Osteocyte (in vitro differentiated cells): ENCODE results near the gene ALDH4A1. TPM values are rescaled to one million over a fixed set of nuclear protein-coding genes. Genes with fewer than 3 reads are reported as not detected.

Source experiments
- DNase-seq: peaks from one replicate; pipeline ENCODE4 v3.0.0; 2021; ENCODE audit warnings: mixed read lengths; ENCODE audit not compliant: unreplicated experiment; ENCODE audit errors: extremely low spot score
- H3K27ac Mint-ChIP-seq: one replicate; pipeline ENCODE4 v1.8.0; 2021; ENCODE audit warnings: mild to moderate bottlenecking, mixed read lengths; ENCODE audit not compliant: unreplicated experiment
- H3K27me3 Mint-ChIP-seq: one replicate; pipeline ENCODE4 v1.8.0; 2021; ENCODE audit warnings: mixed read lengths; ENCODE audit not compliant: unreplicated experiment
- H3K36me3 Mint-ChIP-seq: one replicate; pipeline ENCODE4 v1.8.0; 2021; ENCODE audit warnings: mixed read lengths; ENCODE audit not compliant: unreplicated experiment
- H3K4me1 Mint-ChIP-seq: one replicate; pipeline ENCODE4 v1.8.0; 2021; ENCODE audit warnings: mixed read lengths; ENCODE audit not compliant: unreplicated experiment
- H3K4me3 Mint-ChIP-seq: one replicate; pipeline ENCODE4 v1.8.0; 2021; ENCODE audit warnings: mild to moderate bottlenecking, moderate library complexity, mixed read lengths; ENCODE audit not compliant: unreplicated experiment
- H3K9me3 Mint-ChIP-seq: one replicate; pipeline ENCODE4 v1.8.0; 2021; ENCODE audit warnings: mixed read lengths; ENCODE audit not compliant: unreplicated experiment
- total RNA-seq: library from RNA; stranded (reverse); gene quantifications from 2 replicates; pipeline ENCODE4 v1.2.1, GENCODE V29; 2021
- TF ChIP-seq, protein P1 (sequence below): fragments of 200-600 bp; sonication (generic); IDR thresholded peaks from 2 replicates; pipeline ENCODE4 v1.5.0; 2021; ENCODE audit warnings: antibody characterized with exemption, mild to moderate bottlenecking, moderate library complexity

The ALDH4A1 gene
- total RNA-seq, 1 donor from 2014 or later, result 13.8 TPM

DNA sequence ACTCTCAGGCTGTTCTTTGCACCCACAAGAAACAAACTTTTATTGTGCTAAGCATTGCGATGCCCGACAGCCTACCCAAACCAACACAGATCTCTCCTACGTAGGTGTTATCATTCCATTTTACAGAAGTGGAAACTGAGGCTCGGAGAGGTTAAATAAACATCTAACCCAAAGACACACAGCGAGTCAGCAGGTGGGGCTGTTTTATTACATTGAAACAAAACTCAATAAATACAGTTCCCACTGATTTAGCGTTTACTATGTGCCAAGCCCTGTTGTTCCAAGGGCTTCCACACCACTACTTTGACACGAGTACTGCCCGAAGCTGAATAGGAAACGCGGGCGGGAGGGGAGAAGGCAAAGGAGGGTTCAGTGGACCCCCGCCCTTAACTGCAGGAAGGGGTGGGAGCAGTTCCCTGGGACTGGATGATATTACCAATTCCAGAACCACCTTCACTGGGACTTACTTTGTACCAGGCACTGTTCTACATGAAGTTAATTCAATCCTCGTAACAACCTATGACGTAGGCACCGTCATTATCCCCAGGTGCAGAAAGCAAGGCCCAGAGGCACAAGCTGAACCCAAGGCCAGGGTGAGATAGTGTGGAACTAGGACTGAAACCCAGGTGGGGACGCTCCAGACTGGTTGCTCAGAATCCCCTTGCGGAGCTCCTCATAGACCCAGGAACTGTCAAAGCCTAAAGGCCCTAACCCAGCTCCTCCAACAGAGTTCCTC, 19.3 kb upstream of the ALDH4A1 start:
- Mint-ChIP-seq H3K4me1 (peaks cover 42% of the 10 kb centered on the region), H3K4me3 (no peak overlapping the region)
- DNase-seq, result no peak

DNA sequence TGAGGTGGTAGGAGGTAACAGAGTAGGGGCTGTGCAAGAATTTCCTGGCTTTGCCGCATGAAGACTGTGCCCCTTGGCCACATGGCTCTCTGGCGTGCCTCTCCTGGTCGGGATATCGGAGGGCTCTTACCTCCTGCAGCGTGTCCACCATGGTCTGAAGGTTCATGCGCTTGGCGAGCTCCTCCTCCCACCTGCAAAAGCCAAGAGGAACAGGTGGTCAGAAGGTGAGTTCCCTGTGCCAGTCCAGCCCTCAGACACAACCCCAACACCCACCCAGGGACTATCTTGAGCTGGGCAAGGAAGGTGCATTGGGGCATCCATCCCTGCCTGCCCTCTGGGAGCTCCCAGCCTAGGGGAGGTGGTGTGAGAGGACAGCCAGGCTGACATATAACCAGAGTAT, 18.6 kb upstream of the ALDH4A1 start:
- H3K27me3 Mint-ChIP-seq, result no peaks in the 10 kb centered on the region
- peaks cover 36% of the 10 kb centered on the region for H3K4me1 Mint-ChIP-seq
- H3K36me3 Mint-ChIP-seq, result peaks cover 3% of the 10 kb centered on the region
- no peak overlapping the region for H3K27ac Mint-ChIP-seq
- no peak overlapping the region for H3K4me3 Mint-ChIP-seq
- DNase-seq, result no peak
- TF ChIP-seq, protein P1, sequence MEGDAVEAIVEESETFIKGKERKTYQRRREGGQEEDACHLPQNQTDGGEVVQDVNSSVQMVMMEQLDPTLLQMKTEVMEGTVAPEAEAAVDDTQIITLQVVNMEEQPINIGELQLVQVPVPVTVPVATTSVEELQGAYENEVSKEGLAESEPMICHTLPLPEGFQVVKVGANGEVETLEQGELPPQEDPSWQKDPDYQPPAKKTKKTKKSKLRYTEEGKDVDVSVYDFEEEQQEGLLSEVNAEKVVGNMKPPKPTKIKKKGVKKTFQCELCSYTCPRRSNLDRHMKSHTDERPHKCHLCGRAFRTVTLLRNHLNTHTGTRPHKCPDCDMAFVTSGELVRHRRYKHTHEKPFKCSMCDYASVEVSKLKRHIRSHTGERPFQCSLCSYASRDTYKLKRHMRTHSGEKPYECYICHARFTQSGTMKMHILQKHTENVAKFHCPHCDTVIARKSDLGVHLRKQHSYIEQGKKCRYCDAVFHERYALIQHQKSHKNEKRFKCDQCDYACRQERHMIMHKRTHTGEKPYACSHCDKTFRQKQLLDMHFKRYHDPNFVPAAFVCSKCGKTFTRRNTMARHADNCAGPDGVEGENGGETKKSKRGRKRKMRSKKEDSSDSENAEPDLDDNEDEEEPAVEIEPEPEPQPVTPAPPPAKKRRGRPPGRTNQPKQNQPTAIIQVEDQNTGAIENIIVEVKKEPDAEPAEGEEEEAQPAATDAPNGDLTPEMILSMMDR, result no peak
- no peaks in the 10 kb centered on the region for H3K9me3 Mint-ChIP-seq

More for the DNA sequence above, 19.3 kb upstream of the ALDH4A1 start:
- H3K27ac Mint-ChIP-seq, result peak overlapping the region; percentile 90
- H3K9me3 Mint-ChIP-seq, result no peaks in the 10 kb centered on the region
- H3K27me3 Mint-ChIP-seq, result no peaks in the 10 kb centered on the region
- TF ChIP-seq, protein P1, result peak; percentile 22
- H3K36me3 Mint-ChIP-seq, result peaks cover 3% of the 10 kb centered on the region

DNA sequence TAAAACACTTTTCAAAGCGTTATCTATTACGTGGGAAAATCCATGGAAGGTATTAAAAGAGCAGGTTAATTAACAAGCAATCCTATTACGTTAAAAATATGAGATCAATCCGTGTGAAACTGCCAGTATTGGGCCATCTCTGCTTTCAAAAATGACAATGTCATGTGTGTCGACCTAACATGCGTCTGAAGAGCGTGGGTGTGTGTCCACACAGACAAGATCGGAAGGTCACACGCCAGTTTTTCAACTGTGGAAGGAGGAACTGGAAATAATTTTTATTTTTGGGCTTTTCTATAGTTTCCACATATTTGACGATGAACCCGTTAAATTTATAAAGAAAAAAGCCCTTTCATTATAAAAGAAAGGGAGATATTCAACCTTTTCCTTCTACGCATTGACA, 17.6 kb upstream of the ALDH4A1 start:
- TF ChIP-seq, protein P1, result no peak
- Mint-ChIP-seq H3K27ac (no peak overlapping the region), H3K4me1 (peaks cover 34% of the 10 kb centered on the region), H3K36me3 (peaks cover 3% of the 10 kb centered on the region), H3K9me3 (no peaks in the 10 kb centered on the region), H3K27me3 (no peaks in the 10 kb centered on the region), H3K4me3 (no peak overlapping the region)
- no peak for DNase-seq

GRCh38 chr1:18919197-18919905, 17.0 kb upstream of the ALDH4A1 start:
- Mint-ChIP-seq H3K4me1 (peaks cover 30% of the 10 kb centered on the region), H3K9me3 (no peaks in the 10 kb centered on the region), H3K4me3 (no peak overlapping the region), H3K36me3 (peaks cover 3% of the 10 kb centered on the region), H3K27me3 (no peaks in the 10 kb centered on the region), H3K27ac (no peak overlapping the region)
- TF ChIP-seq, protein P1, result no peak
- DNase-seq, result no peak

DNA sequence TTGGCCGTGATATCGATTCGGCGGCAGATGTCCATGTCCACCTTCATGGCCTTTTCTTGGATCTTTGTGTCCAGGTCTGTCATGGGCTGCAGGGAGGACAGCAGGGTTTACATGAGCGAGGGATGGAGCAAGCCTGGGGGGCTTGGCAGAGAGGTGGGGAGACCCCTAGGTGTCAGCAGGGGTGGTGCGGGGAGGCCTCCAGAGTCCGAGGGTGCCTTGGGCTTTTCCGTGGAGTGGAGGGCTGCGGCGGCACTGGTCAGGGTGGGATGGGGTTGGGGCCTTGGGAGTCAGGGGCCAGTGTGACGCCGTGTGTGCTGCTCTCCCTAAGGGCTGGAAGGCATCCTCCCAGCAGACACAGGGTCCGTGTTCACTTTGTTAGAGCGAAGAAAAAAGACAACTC, 16.1 kb upstream of the ALDH4A1 start:
- Mint-ChIP-seq H3K27me3 (no peaks in the 10 kb centered on the region), H3K4me3 (no peak overlapping the region), H3K9me3 (no peaks in the 10 kb centered on the region), H3K27ac (no peak overlapping the region), H3K4me1 (peaks cover 27% of the 10 kb centered on the region), H3K36me3 (peaks cover 3% of the 10 kb centered on the region)
- no peak for DNase-seq
- TF ChIP-seq, protein P1, result no peak
